ENCODE measurements around the gene KBTBD2. TPM values are rescaled to one million over a fixed set of nuclear protein-coding genes. Genes with fewer than 3 reads are reported as not detected.
"Not testable (repeated sequence)": the region's sequence is repeated elsewhere in the genome, so short reads cannot be mapped to it uniquely, and the experiment has no call there.

KBTBD2 gene
- polyA plus RNA-seq, 2 donors: 12.1 to 12.5 TPM

DNA sequence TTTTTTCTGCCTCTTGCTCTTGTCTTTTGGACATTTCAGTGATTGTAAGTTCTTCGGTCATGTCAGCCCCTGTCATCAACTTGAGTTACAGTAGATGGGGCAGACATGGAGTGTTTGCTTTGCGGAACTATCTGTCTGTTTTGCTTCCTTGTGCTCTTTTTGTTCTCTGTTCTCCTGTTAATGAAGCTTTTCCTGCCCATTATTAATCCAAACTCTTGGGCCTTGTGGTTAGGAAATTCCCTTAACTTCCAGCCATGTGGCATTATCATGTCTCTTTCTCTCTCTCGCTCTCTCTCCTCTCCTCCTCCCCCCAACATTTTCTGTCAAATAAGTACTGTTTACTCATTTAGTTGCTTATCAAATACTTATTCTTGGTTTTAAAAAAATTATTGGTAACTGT lies 47.8 kb downstream of the KBTBD2 start:
- not testable (repeated sequence) for H3K27me3 ChIP-seq (ENCODE audit: control insufficient read depth in 1 of 2, insufficient read depth in 2 of 2, low read length in 2 of 2); H3K27ac ChIP-seq (ENCODE audit: low read depth in 2 of 2, low read length in 1 of 2); H3K4me3 ChIP-seq (ENCODE audit: low read depth in 1 of 2, low read length in 2 of 2); H3K9me3 ChIP-seq (ENCODE audit: control insufficient read depth in 2 of 2, insufficient read depth in 1 of 2, low read depth in 1 of 2, low read length in 1 of 2); H3K36me3 ChIP-seq (ENCODE audit: control insufficient read depth in 2 of 2, insufficient read depth in 2 of 2, low read length in 1 of 2); H3K4me1 ChIP-seq (ENCODE audit: control insufficient read depth in 2 of 2, insufficient read depth in 2 of 2, low read length in 1 of 2)
- WGBS, 2 donors: 74 to 83% methylated on average over 3 of the region's 3 CpGs

DNA sequence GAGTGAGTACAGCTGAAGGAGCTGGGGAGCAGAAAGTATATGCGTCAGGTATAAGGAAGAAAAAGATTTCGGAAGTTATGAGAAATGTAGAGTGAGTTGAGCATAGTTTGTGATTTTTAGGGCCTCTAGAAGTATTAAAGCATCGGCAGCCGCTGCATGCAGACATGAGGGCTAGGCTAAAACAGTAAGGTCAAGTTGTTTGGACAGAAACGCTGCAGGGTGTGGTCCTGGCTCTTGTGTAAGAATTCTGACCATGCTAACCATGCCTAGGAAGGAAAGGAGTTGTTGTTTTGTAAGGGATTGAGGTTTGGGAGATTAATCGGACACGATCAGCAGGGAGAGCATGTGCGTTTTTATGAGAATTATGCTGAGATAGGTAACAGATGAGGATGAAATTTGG lies 51.7 kb downstream of the KBTBD2 start:
- not testable (repeated sequence) for H3K27me3 ChIP-seq (ENCODE audit: control insufficient read depth in 1 of 2, insufficient read depth in 2 of 2, low read length in 2 of 2); H3K4me3 ChIP-seq (ENCODE audit: low read depth in 1 of 2, low read length in 2 of 2); H3K9me3 ChIP-seq (ENCODE audit: control insufficient read depth in 2 of 2, insufficient read depth in 1 of 2, low read depth in 1 of 2, low read length in 1 of 2); H3K4me1 ChIP-seq (ENCODE audit: control insufficient read depth in 2 of 2, insufficient read depth in 2 of 2, low read length in 1 of 2); H3K36me3 ChIP-seq (ENCODE audit: control insufficient read depth in 2 of 2, insufficient read depth in 2 of 2, low read length in 1 of 2); H3K27ac ChIP-seq (ENCODE audit: low read depth in 2 of 2, low read length in 1 of 2)
- WGBS, 2 donors: 78 to 80% methylated on average over 8 of the region's 8 CpGs

- H3K27ac ChIP-seq (ENCODE audit: low read depth in 2 of 2, low read length in 1 of 2); H3K4me3 ChIP-seq (ENCODE audit: low read depth in 1 of 2, low read length in 2 of 2); H3K4me1 ChIP-seq (ENCODE audit: control insufficient read depth in 2 of 2, insufficient read depth in 2 of 2, low read length in 1 of 2); H3K9me3 ChIP-seq (ENCODE audit: control insufficient read depth in 2 of 2, insufficient read depth in 1 of 2, low read depth in 1 of 2, low read length in 1 of 2); H3K36me3 ChIP-seq (ENCODE audit: control insufficient read depth in 2 of 2, insufficient read depth in 2 of 2, low read length in 1 of 2); H3K27me3 ChIP-seq (ENCODE audit: control insufficient read depth in 1 of 2, insufficient read depth in 2 of 2, low read length in 2 of 2): not testable (repeated sequence)
- 68 to 79% methylated on average over 2 of the region's 3 CpGs for WGBS, 2 donors
Observed at GRCh38 chr7:32828996-32829752, 62.4 kb downstream of the KBTBD2 start.

Other genes with a start within 250 kb of the KBTBD2 start
- gene FKBP9, start 65.7 kb upstream of the KBTBD2 start, polyA plus RNA-seq: 10 to 100 TPM; 15.8 to 22.6 TPM
- gene NT5C3A, start 171.0 kb upstream of the KBTBD2 start, polyA plus RNA-seq: 10 to 100 TPM; 13.9 to 15.9 TPM
- 1 to 10 TPM; 5.7 to 5.8 TPM for gene RP9, start 217.6 kb upstream of the KBTBD2 start, polyA plus RNA-seq
- gene BBS9, start 237.8 kb upstream of the KBTBD2 start, polyA plus RNA-seq: 1 to 10 TPM; 2.6 to 3.7 TPM